ENCODE measurements around the gene MRPS18C. TPM values are rescaled to one million over a fixed set of nuclear protein-coding genes. Genes with fewer than 3 reads are reported as not detected.
"Not testable (repeated sequence)": the region's sequence is repeated elsewhere in the genome, so short reads cannot be mapped to it uniquely, and the experiment has no call there.

The MRPS18C gene
- total RNA-seq, 4 donors from 2014 or later = 10.7 to 32.2 (median 16.5) TPM

- Histone ChIP-seq H3K9me3 (no peaks in the 10 kb centered on the region), H3K27me3 (no peaks in the 10 kb centered on the region), H3K4me3 (no peak overlapping the region), H3K27ac (no peak overlapping the region), H3K4me1 (no peaks in the 10 kb centered on the region), H3K36me3 (no peaks in the 10 kb centered on the region)
- intact Hi-C loops (cut with DNase I; ENCODE audit: low total_unique reads) (no loop called here), in situ Hi-C loops (cut with MboI; ENCODE audit: low pct_ligation_motif_present in 1 of 4, low pct_unique_long_range_greater_than_20kb in 1 of 4, low sequenced_read_pairs in 3 of 4) (no loop called here)
- no peak for DNase-seq
- WGBS, 2 donors (ENCODE audit: low coverage in 1 of 2) = 95% methylated on average over 1 of the region's 1 CpG; no CpG with 5 or more reads in 1 of the 2 donors
- no peak for TF ChIP-seq POLR2AphosphoS5 (IDR thresholded peaks at IDR 0.05)
- no peak for TF ChIP-seq CTCF (IDR thresholded peaks at IDR 0.05)
- no peak for TF ChIP-seq POLR2A (IDR thresholded peaks at IDR 0.05)
- TF ChIP-seq EP300 (IDR thresholded peaks at IDR 0.05; ENCODE audit: low read depth) = no peak
Measured at GRCh38 chr4:83498187-83498586, 42.3 kb downstream of the MRPS18C start.

- H3K36me3 ChIP-seq; H3K27ac ChIP-seq; H3K9me3 ChIP-seq; H3K27me3 ChIP-seq; DNase-seq; H3K4me3 ChIP-seq; H3K4me1 ChIP-seq; intact Hi-C loops (cut with DNase I; ENCODE audit: low total_unique reads): not testable (repeated sequence)
- WGBS, 2 donors (ENCODE audit: low coverage in 1 of 2) = 82 to 86% methylated on average over 3 of the region's 3 CpGs
- in situ Hi-C loops (cut with MboI; ENCODE audit: low pct_ligation_motif_present in 1 of 4, low pct_unique_long_range_greater_than_20kb in 1 of 4, low sequenced_read_pairs in 3 of 4) = loop anchor here in 3 of 4 donors (25.0 kb wide), 1 partner anchor 1011 kb away; no protein-coding TSS in a partner anchor
Measured at GRCh38 chr4:83501671-83502070, 45.8 kb downstream of the MRPS18C start.

- no peaks in the 10 kb centered on the region for H3K27me3 ChIP-seq
- no peak overlapping the region for H3K27ac ChIP-seq
- H3K36me3 ChIP-seq = no peaks in the 10 kb centered on the region
- H3K9me3 ChIP-seq = no peaks in the 10 kb centered on the region
- in situ Hi-C loops (cut with MboI; ENCODE audit: low pct_ligation_motif_present in 1 of 4, low pct_unique_long_range_greater_than_20kb in 1 of 4, low sequenced_read_pairs in 3 of 4) = loop anchor here in 3 of 4 donors (25.0 kb wide), 1 partner anchor 1008 kb away; no protein-coding TSS in a partner anchor
- TF ChIP-seq EP300 (IDR thresholded peaks at IDR 0.05; ENCODE audit: low read depth) = no peak
- no peak for TF ChIP-seq POLR2A (IDR thresholded peaks at IDR 0.05)
- intact Hi-C loops (cut with DNase I; ENCODE audit: low total_unique reads) = no loop called here
- H3K4me3 ChIP-seq = no peak overlapping the region
- no peak for DNase-seq
- H3K4me1 ChIP-seq = no peaks in the 10 kb centered on the region
Measured at GRCh38 chr4:83503974-83504373, 48.1 kb downstream of the MRPS18C start.

- intact Hi-C loops (cut with DNase I; ENCODE audit: low total_unique reads) = no loop called here
- 41 to 51% methylated on average over 3 to 4 of the region's 4 CpGs for WGBS, 2 donors (ENCODE audit: low coverage in 1 of 2)
- DNase-seq = no peak
Measured at GRCh38 chr4:83504503-83504902, 48.6 kb downstream of the MRPS18C start.

GRCh38 chr4:83504996-83505395 lies 49.1 kb downstream of the MRPS18C start:
- DNase-seq = no peak
- no peaks in the 10 kb centered on the region for H3K9me3 ChIP-seq
- in situ Hi-C loops (cut with MboI; ENCODE audit: low pct_ligation_motif_present in 1 of 4, low pct_unique_long_range_greater_than_20kb in 1 of 4, low sequenced_read_pairs in 3 of 4) (loop anchor here in 3 of 4 donors (25.0 kb wide), 1 partner anchor 1007 kb away; no protein-coding TSS in a partner anchor), intact Hi-C loops (cut with DNase I; ENCODE audit: low total_unique reads) (no loop called here)
- no peaks in the 10 kb centered on the region for H3K4me1 ChIP-seq
- no peak overlapping the region for H3K27ac ChIP-seq
- H3K27me3 ChIP-seq = no peaks in the 10 kb centered on the region
- no peak overlapping the region for H3K4me3 ChIP-seq
- 91 to 96% methylated on average over 5 to 10 of the region's 10 CpGs for WGBS, 2 donors (ENCODE audit: low coverage in 1 of 2)
- H3K36me3 ChIP-seq = no peaks in the 10 kb centered on the region
- TF ChIP-seq POLR2AphosphoS5 (IDR thresholded peaks at IDR 0.05) = no peak
- TF ChIP-seq CTCF (IDR thresholded peaks at IDR 0.05) = no peak
- TF ChIP-seq EP300 (IDR thresholded peaks at IDR 0.05; ENCODE audit: low read depth) = no peak
- no peak for TF ChIP-seq POLR2A (IDR thresholded peaks at IDR 0.05)

More at GRCh38 chr4:83504503-83504902, 48.6 kb downstream of the MRPS18C start:
- TF ChIP-seq POLR2AphosphoS5 (IDR thresholded peaks at IDR 0.05) = no peak
- TF ChIP-seq POLR2A (IDR thresholded peaks at IDR 0.05) = no peak
- no peak overlapping the region for H3K4me3 ChIP-seq
- H3K9me3 ChIP-seq = no peaks in the 10 kb centered on the region
- H3K4me1 ChIP-seq = no peaks in the 10 kb centered on the region
- H3K27ac ChIP-seq = no peak overlapping the region
- in situ Hi-C loops (cut with MboI; ENCODE audit: low pct_ligation_motif_present in 1 of 4, low pct_unique_long_range_greater_than_20kb in 1 of 4, low sequenced_read_pairs in 3 of 4) = loop anchor here in 3 of 4 donors (25.0 kb wide), 1 partner anchor 1008 kb away; no protein-coding TSS in a partner anchor
- H3K36me3 ChIP-seq = no peaks in the 10 kb centered on the region
- H3K27me3 ChIP-seq = no peaks in the 10 kb centered on the region

Measured in transverse colon (tissue), 4 donors.